Stimulated activated CD4-positive, alpha-beta T cell treated with anti-CD3 and anti-CD28 coated beads, Interleukin-4, amount 100 ng/mL, for 24 hours (primary cell): ENCODE measurements around the gene ICAM2.

Experiments
- DNase-seq: peaks from one replicate; pipeline ENCODE4 v3.0.0-alpha.2; 2020

ICAM2 gene

DNA sequence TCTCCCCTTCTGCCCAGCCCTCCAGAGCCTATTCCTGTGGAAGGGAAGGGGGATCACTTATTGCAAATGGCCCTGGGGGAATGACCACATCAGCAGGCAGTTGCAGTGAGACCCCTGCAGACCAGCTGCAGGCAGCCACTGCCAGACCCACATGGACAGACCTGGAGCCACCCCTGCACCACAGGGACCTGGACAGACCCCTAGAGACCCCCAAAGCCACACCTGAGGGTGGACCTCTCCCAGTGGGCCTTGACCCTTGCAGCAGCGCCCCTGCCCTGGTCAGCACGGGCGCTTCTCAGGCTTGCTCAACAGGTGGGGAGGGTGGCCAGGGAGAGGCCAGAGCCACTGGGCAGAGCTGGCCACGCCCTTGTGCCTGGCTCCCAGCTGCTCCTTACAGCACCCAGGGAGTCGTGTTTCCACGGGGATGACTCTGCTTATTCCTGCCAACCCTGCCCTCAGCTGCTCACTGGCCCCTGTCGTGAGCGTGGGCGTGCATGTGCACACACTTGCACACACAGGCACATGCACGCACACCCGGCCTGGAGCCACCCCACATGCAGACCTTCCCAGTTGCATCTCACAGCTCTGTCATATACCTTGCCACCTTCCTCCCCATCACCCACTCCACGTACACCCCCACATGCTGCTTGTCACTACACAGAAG, 46.4 kb downstream of the ICAM2 start:
- no peak for DNase-seq

GRCh38 chr17:63973247-63973646, 47.2 kb downstream of the ICAM2 start:
- DNase-seq, result no peak

GRCh38 chr17:63972796-63973195, 47.6 kb downstream of the ICAM2 start, which contains the start of gene SCN4A:
Gene SCN4A, minus strand, starts transcription at chr17:63972918. Its CDS starts 77 bp downstream, at chr17:63972841.
- DNase-seq, result no peak

GRCh38 chr17:63969278-63969677, 51.2 kb downstream of the ICAM2 start:
- no peak for DNase-seq

- no peak for DNase-seq
Measured at GRCh38 chr17:63967953-63968352, 52.5 kb downstream of the ICAM2 start.

DNA sequence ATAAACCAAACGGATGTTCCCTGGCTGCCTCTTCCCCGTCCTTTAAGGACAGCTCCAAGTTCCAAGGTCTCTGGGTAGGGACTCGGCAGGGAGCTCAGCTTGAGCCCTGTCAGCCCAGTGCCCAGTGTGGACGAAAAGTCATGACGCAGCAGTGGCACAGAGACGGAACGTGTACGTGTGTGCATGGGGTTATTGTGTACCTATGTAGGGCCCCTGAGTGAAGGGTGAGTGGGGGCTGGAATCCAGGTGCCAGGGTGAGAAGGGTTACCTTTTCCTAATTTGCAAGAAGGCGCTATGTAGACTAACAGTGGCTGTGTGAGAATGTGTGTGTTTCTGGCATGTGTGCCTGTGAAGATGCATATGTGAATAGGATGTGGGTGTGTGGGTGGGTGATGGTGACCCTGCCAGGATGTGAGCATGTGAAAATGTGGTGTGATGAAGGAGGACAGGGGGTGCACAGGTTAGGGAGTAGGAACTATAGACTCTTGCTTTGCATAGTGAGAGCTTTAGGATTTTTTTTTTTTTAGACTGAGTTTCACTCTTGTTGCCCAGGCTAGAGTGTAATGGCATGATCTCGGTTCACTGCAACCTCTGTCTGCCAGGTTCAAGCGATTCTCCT, 53.7 kb downstream of the ICAM2 start:
- peak; percentile 31 for DNase-seq

GRCh38 chr17:63963123-63963522, 57.3 kb downstream of the ICAM2 start:
- DNase-seq, result no peak

GRCh38 chr17:63962298-63962744, 58.1 kb downstream of the ICAM2 start:
- no peak for DNase-seq

DNA sequence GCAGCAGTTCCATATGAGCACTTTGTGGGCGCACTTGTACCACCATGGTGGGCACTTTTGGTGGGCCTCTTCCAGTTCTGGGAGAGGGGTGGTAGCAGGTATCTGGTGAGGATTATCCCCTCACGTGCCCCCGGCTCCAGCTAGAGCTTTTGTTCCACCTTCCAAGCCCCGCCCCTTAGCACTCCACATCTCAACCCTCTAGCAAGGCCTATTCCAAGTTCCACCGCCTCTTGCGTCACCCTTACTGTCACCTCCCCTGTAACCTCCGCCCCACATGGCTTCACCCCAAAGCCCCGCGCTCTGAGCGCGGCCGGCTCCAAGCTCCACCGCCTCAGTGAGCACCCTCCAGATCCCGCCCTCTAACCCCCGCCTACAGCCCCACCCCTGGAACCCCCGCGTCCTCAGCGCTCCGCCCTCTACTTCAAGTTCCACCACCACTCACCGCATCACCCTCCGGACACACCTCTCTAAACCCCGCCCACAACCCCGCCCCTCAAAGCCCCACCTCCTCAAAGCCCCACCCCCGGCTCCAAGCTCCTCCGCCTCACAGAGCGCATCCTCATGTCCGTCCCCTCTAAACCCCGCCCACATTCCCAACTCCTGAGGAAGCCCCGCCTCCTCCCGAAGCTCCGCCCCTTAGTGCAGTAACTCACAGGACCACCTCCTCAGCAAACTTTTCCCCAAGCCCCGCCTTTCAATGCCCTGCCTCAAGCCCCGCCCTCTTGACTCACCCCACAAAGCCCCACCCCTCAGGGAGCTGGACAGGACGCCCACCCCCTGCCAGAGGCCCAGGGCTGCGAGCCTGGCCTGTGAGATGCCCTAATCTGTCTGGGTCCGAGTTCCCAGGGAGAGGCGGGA, 58.8 kb downstream of the ICAM2 start:
- DNase-seq, result peak; percentile 23

DNA sequence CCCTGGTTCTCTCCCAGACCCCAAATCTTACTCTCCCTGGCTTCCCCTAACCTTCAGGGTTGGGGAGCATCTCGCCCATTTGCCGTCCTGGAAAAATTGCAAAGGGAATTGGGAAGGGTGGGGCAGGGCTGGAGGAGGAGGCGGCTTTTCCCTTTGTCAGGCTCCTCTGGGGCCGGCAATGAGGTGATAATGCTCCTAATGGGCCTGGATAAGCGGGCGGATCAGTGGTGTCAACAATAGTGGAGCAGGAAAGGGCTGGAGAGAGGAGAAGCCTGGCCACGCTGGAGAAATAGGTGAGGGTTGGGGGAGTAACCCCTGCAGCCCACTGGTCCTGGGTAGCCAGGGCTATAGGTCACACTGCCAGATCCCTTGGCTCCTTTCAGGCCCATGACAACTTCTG, 60.0 kb downstream of the ICAM2 start:
- no peak for DNase-seq

DNA sequence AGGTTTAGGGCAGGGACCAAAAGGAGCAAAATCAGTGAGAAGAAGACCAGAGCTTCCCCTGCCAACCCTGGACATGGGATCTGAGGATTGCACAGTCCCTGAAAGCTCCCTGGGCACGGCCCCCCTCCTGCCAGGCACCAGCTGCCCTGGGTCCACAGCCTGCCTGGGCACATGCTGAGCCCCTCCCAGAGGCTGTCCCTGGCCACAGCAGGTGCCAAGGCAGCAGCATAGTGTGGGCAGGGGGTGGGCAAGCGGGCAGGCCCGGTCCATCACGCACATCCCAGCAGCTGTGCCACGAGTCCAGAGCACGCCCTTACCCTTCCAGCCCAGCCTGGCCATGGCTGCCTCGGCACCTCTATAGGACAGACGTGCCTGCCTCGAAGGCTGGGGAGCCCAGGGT, 60.4 kb downstream of the ICAM2 start:
- DNase-seq, result no peak

GRCh38 chr17:63956296-63956920, 64.0 kb downstream of the ICAM2 start:
- no peak for DNase-seq

DNA sequence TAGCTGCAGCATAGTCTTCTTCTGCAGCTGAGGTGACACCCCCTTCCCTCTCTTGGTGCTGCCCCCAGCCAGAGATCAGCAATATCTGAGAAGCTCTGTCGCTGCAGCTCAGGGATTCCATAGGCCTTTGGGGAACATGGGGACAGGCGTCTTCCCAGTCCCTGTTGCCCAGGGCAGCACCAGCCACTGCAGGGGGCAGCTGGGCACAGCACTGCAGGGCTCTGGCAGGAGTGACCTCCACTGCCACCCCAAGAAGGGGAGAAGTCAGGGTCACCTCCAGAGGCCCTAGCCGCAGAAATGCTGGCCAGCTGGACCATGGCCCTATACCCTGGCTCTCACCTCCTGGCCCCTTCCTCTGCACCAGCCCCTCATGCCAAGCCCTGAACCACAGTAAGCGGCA, 64.6 kb downstream of the ICAM2 start:
- DNase-seq, result no peak

DNA sequence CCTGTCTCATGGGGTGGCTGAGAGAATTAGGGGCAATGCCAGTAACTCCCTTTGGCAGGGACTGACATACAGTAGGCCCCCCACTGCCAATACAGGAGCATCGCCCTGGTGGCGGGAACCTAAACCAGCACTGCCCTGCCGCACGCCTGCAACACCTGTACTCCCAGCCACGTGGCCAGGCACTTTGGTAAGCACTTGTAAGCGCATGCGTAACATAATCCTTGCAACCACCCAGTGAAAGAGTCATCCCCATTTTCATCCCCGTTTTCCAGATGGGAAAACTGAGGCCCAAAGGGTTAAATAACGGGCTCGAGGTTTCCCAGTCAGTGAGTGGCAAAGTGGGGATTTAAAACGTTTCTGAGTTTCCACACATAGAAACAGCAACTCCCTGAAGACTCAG, 65.2 kb downstream of the ICAM2 start:
- DNase-seq, result no peak

DNA sequence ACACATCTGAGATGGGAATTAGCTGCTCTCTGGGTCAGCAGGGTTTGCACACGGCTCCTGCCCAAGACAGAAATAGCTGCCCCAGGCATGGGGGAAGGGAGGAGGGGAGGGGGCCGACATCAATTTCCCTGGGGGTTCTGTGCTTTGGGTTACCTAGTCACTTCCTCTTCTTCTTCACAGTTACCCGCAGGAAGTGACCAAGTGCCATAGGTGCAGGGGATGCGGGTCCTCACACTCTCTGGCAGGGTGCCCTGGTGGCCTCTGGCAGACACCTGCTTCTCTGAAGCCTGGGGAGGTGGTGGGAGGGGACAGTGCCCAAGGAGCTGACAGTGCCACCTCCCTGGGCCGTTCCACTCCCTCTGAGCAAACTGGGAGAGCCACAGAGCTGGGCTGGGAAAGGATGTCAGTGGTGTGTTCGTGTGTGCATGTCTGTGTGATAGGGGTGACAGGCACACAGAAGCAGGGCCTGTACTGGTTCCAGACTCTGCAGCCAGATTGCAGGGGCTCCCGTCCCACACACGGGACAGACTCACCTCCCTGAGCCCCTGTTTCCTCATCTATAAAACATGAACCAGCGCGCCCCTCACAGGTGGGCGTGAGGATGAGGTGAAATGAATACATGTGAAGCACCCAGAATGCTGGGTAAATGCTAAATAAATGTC, 65.9 kb downstream of the ICAM2 start:
- no peak for DNase-seq
